GM18858 (cell line): ENCODE results near the gene CPA5.
"Not testable (repeated sequence)": the region's sequence is repeated elsewhere in the genome, so short reads cannot be mapped to it uniquely, and the experiment has no call there.

Source experiments
- ATAC-seq: cut with Tn5 transposase; IDR thresholded peaks from one replicate; pipeline ENCODE4 v1.9.1; 2021; ENCODE audit not compliant: unreplicated experiment

The CPA5 gene

DNA sequence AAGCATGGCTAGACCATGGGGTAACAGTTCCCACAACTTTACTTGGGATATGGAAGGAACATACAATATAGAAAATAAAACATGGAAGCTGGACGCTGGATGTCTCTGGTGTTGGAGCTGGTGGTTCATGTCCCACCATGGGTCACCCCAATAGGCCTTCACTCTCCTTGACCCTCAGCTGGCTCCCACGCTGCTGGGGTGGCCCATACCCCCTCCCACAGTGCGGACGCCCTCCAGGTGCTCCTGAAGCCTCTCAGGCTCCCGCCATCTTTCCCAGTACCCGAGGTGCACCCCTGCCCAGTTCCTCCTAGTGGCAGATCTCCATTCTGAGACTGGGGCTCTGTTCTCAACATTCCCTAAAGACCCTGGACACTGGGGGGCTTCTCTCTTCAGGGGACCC, 29.9 kb downstream of the CPA5 start:
- no peak for ATAC-seq

DNA sequence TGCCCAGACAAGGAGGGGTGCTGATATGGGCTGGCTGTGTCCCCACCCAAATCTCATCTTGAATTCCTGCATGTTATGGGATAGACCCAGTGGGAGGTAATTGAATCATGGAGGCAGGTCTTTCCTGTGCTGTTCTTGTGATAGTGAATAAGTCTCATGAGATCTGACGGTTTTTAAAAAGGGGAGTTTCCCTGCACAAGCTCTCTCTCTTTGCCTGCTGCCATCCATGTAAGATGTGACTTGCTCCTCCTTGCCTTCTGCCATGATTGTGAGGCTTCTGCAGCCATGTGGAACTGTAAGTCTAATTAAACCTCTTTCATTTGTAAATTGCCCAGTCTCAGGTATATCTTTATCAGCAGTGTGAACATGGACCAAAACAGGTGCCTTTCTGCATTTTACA, 31.8 kb downstream of the CPA5 start:
- not testable (repeated sequence) for ATAC-seq

GRCh38 chr7:130377178-130377577, 32.6 kb downstream of the CPA5 start:
- no peak for ATAC-seq

- no peak for ATAC-seq
Observed at GRCh38 chr7:130379019-130379418, 34.4 kb downstream of the CPA5 start.

DNA sequence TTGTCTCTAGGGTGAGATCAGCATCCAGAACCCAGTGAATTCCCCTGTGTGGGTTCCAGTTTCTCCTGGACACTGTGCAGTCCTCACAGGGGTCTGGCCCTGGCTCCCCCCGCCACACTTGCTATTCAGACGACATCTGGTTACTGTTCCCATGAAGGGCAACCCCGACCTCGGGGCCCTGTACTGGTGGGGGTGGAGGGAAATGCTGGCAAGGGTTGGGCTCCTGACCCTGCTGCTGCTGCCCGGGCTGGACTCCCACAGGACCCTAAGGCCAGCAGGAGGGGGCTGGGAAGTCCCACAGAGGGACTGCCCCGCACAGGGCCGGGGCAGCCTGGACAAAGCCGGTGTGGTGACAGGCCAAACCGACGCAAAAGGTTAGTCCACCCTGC, 34.9 kb downstream of the CPA5 start:
- no peak for ATAC-seq

- ATAC-seq: no peak
Observed at GRCh38 chr7:130379921-130380860, 35.6 kb downstream of the CPA5 start, which contains the start of gene CPA1. Gene CPA1, plus strand, starts transcription at chr7:130380494. Its CDS starts 27 bp downstream, at chr7:130380521.

GRCh38 chr7:130380861-130381455, 36.3 kb downstream of the CPA5 start:
- ATAC-seq: no peak

DNA sequence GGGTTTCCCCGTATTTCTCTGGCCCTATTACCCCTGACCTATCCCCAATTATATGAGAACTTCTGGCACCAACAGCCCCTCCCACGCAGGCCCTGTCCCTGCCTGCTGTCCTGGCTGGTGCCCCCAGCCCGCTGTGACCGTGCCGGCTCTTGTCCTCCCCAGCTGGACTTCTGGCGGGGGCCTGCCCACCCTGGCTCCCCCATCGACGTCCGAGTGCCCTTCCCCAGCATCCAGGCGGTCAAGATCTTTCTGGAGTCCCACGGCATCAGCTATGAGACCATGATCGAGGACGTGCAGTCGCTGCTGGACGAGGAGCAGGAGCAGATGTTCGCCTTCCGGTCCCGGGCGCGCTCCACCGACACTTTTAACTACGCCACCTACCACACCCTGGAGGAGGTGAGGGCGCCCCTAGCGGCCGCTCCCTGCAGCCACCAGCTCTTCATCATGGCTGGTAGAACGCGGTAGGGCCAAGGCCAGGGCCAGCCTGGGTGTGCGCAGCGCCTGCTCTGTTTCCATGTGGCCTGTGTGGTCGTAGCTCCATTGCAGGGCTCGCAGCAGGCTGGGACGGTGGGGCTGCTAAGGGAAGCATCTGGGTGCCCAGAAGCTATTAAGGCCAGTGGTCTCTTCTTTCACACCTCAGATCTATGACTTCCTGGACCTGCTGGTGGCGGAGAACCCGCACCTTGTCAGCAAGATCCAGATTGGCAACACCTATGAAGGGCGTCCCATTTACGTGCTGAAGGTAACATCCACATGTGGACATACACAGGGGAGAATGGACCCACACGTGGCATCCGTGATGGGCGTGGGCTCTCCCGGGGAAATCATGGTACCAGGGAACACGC, 37.1 kb downstream of the CPA5 start:
- no peak for ATAC-seq

GRCh38 chr7:130383187-130383980, 38.8 kb downstream of the CPA5 start:
- ATAC-seq: no peak

GRCh38 chr7:130384371-130384801, 39.8 kb downstream of the CPA5 start:
- ATAC-seq: no peak

DNA sequence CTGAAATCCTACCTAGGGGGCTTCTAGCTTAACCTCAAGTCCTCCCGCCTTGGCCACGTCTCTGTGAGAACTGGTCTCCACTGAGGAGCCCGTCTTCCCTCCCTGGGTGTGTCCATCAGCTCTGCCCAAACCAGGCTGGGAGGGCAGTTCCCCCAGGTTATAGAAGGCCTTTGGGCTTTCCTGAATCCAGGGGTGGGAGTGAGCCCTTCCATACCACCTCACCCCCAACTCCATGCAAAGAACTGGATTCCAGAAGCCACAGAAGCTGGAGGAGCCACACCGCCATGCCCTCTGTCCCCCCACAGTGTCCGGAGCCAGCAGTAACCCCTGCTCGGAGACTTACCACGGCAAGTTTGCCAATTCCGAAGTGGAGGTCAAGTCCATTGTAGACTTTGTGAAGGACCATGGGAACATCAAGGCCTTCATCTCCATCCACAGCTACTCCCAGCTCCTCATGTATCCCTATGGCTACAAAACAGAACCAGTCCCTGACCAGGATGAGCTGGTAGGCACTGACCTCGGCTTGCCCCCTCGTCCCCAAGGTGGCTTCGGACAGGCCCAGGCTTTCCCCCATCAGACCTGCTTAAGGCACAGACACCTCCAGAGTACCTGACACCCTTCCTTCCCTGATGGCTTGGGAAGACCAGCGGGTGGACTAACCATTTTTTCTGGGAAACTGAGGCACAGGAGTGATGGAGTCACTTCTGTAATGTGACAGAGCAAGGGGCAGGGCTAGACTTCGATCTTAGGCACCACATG, 40.4 kb downstream of the CPA5 start:
- ATAC-seq: no peak

- no peak for ATAC-seq
Observed at GRCh38 chr7:130385600-130386066, 41.0 kb downstream of the CPA5 start.

GRCh38 chr7:130386876-130387275, 42.3 kb downstream of the CPA5 start:
- ATAC-seq: no peak

- no peak for ATAC-seq
Observed at GRCh38 chr7:130387306-130387627, 42.7 kb downstream of the CPA5 start.

DNA sequence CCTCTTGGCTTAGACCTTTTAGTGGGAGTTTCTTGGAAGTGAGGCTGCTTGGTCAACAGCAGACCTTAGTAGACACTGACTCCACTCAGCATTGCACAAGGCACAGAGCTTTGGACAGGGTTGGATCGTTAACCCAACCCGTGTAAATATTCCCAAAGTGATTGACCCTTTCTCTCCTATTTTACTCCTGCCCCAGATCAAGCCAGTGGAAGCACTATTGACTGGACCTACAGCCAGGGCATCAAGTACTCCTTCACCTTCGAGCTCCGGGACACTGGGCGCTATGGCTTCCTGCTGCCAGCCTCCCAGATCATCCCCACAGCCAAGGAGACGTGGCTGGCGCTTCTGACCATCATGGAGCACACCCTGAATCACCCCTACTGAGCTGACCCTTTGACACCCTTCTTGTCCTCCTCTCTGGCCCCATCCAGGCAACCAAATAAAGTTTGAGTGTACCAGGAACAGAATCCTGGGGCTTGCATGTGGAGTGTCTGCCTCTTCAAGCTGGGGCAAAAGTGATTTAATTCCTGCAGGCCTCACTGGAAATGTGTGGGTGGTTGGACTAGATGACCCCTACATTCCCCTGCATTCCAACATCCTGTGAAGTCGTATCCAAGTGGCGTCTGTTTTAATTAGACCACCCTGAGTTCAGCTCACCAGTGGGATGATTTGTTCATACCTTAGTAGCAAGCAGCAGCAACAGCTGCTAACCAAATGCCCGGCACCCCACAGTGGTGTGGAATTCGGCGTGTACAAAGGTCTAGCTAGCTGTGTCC, 43.2 kb downstream of the CPA5 start:
- ATAC-seq: no peak

DNA sequence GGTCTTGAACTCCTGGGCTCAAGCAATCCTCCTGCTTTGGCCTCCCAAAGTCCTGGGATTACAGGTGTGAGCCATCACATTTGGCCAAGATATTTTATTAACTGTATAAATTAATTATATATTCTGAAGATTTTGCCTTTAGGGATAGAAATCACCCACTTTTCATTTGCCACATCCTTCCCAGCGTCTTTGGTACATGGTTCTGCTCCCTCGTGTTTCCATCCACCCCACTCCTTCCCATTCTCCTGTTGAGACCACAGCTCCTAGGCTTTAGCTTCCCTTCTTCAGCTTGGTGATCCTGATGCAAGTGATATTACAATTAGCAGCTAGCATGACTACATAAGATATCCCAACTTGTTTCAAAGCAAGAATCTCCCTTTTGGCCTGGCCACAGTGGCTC, 44.1 kb downstream of the CPA5 start:
- ATAC-seq: no peak

DNA sequence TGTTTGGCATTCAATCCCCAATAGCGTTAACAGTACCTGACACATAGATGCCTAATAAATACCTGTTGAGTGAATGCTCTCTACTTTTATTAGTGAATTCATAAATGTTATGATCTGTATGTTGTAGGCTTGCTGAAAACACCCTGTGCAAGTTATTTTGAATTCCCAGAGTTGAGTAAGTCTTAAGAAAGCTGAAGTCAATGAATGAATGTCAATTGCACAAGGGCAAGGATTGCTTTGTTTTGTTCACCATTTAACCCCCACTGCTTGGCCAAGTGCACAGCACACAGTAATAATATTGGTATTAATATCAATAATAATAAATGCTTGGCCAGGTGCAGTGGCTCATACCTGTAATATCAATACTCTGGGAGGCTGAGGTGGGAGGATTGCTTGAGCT, 45.9 kb downstream of the CPA5 start:
- no peak for ATAC-seq

DNA sequence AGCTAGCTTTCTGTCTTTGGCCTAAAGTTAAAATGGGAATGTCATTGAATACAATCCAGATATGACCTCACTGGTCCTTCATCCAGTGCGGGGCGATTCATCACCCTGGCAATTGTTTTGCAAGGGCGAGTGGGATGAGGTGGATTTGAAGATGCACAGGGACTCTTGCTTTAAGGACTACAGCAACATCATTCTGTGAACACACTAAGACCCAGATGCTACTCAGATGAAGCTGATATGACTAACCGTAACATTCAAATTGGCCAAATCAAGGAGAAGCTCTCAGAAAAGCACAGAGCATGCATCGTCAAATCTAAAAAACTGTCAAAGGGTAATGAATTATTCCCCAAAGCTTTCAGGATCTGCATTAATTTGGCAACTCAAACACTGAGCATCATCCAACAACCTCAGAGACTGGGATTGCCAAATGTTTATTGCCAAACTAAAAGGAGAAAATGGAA, 48.5 kb downstream of the CPA5 start:
- no peak for ATAC-seq

DNA sequence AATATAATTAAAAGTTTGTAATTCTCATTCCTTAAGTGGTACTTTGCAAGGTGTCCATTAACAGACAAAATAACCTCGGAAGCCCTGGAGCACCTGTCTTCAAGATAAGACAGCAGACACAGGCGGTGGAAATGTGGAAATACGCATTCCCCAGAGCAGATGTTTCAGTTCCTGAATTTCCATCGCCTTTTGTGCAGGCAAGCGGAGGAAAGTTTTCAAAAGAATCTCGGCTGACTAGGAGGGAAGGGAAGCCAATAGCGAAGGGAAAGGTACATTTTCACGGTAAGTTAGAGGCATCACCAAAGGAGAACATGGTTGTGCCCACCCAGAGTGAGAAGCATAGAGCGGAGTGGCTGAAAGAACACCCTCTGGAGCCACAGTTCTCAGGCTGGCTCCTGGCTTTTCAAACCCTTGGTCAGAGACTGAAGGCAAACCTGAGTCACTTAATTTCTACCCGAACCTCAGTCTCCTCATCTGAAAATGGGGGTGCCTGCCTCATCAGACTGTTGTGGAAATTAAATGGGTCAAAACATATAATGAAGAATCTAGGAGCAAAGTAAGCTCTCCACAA, 49.3 kb downstream of the CPA5 start:
- ATAC-seq: no peak
